GM21717 (cell line): ENCODE results near the gene ANK3.

Source experiments
- ATAC-seq: cut with Tn5 transposase; IDR thresholded peaks from one replicate; pipeline ENCODE4 v1.9.1; 2021; ENCODE audit warnings: mild to moderate bottlenecking, moderate library complexity; ENCODE audit not compliant: unreplicated experiment

ANK3 gene

DNA sequence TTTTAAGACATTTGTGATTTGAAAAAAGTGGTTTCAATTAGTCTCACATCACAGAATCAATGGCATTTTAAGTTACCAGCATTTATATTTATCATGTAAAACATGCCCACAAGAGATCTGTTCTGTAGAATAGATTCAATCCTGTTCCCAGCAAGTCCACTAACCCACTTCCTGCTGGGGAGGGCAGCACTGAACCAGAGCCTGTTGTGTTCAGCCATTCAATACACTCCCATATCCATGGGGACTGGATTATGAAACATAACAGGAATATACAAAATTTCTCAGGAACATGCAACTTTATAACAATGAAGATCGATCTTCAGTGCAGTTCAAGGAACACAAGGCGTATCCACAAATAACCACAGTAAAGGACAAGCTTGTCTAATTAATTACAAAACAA is 24.4 kb upstream of the ANK3 start:
- ATAC-seq, result no peak

DNA sequence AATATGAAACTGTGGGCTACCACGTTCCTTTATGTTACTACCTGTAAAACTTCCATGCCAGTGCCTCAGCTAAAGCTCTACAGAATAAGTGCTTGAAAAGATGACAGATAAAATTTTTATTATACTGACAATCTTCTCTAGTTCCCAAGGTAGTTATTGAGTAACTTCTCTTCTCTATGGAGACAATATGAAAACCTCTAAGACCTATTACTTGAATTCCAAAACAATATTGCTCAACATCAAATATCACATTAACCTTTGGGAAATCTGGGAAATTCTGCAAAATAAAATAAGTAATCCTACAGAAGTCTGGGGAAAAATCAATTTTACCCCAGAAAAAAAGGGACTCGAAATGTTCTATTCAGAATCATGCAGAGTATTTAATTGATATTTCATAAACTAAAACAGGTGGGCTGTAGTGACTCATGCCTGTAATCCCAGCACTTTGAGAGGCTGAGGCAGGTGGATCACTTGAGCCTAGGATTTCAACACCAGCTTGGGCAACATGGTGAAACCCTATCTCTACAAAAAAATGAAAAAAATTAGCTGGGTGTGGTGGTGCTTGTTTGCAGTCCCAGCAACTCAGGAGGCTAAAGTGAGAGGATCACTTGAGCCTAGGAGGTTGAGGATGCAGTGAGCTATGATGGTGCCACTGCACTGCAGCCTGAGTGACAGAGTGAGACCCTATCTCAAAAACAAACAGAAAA is 23.8 kb upstream of the ANK3 start:
- no peak for ATAC-seq

DNA sequence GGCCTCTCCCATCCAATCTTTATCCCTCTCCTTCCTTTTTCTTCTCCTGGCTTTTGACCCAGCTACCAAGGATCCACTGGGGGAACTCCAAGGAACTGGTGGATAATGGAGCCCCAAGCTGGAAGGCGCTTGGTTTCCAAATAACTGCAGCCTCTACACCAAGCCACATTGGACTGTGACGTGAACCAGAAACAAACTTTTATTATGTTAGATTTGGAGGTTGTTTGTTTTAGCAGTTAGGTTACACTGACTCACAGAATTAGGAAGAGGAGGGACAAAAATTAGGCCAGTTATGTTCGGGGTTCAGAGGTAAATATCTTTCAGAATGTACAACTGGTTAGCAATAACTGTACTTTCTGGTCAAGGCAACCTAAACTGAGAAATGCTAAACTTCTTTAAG is 21.3 kb upstream of the ANK3 start:
- no peak for ATAC-seq

DNA sequence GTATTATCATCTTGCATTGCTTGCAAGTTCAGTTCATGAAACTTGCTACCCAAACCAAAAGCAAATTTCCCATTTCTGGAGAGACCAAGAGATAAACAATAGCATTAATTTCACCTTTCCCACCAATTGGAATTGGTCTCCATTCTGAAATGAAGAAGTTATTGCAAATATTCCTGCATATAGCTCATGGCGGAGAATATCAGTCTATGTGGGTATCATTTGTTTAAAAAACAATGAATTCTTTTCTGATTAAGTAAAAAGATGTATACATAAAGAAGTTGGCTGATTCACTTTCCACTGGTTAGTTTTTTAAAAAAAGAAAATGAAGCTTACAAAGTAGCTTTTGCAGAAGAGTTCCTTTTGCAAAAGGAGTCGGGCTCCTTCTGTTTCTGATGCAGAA is 19.5 kb upstream of the ANK3 start:
- no peak for ATAC-seq

GRCh38 chr10:60406182-60406581 is 16.5 kb upstream of the ANK3 start:
- ATAC-seq, result no peak

DNA sequence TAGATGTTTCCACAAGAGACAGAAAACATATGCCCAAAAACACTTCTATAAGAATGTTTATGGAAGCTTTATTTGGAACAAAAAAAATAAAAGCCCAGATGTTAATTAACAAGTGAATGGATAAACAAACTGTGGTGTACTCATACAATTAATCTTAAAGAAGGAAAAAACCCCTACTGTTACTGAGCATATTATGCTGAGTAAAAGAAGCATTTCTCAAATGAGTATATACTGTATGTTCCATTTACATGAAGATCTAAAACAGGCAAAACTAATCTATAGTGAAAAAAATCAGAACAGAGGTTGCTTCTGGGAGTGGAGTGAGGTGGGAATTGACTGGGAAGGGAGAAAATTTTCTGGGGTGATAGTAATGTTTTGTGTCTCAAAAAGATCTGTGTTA is 15.5 kb upstream of the ANK3 start:
- ATAC-seq, result no peak

DNA sequence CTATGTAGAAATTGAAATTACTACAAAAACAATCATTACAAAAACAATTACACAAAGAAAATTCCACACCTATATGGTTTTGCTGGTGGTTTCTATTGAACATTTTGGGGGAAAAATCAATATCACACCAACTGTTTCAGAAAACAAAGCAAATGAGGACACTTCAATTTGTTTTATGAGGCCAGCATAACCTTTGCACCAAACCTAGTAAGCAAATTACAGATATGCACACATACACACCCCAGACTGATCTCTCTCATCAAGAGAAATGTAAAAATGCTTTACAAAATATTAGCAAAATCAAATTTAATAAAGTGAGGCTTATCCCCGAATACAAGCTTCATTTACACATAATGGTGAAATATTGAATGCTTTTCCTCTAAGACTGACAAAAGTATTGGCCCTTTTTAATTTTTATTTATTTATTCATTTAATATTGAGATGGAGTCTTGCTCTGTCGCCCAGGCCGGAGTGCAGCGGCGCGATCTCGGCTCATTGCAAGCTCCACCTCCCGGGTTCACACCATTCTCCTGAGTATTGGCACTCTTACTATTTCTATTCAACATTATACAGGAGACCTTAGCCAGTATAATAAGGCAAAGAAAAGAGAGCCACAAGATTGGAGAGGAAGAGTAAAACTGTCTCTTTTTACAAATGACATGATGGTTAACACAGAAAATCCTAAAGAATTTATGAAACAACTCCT is 13.6 kb upstream of the ANK3 start:
- ATAC-seq, result no peak

DNA sequence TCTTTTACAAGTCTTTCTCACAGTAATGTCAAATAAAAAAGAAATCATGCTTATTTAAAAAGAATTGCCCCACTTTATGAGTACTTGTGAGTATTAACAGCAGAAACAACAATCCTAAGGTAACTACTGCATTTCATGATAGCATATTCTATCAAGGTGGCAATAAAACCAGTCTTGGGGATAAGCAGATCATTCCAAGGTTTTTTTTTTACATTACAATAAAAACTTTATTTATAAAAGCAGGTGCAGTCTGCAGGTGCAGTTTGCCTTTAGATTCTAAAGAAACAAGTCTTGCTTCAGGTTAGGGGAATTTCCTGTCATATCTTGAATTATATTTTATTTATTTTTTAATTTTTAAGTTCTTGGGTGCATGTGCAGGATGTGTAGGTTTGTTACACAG is 10.7 kb upstream of the ANK3 start:
- ATAC-seq, result no peak

- ATAC-seq, result no peak
These were observed 9.7 kb upstream of the ANK3 start for GRCh38 chr10:60399328-60399727.

DNA sequence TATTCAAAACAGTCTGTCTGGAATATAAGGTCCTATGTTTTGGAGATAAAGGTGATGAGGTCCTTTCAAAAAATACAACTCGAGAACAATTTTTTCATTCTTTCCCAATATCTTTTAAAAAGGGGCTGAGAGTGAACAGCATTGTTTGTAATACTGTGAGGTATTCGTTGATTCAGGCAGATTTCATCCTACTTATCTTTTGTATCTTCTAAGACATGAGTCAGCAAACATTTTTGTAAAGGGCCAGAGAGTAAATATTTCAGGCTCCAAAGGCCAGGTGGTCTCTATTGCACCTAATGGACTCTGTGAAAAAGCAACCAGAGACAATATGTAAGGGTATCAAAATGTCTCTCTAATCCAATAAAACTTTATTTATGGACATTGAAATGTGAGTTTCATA is 8.1 kb upstream of the ANK3 start:
- no peak for ATAC-seq

- ATAC-seq, result no peak
These were observed 7.1 kb upstream of the ANK3 start for GRCh38 chr10:60396766-60397165.

DNA sequence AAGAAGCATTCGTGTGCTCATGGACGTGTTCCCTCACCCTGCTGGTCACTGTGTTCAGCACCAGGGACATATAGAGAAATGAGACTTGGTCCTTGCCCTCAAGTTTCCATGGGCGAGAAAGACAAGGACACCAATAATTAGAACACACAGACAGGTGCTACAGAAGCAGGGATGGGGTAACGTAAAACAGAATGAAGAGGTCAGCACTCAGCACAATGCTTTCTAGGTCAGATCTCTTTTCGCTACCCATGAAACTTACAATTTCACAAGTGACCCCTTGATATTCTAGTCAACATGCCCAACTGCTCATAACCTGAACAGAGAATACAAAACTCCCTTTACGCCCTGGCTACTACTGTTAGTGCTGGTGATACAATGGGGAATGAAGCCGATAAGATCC is 6.0 kb upstream of the ANK3 start:
- ATAC-seq, result no peak

DNA sequence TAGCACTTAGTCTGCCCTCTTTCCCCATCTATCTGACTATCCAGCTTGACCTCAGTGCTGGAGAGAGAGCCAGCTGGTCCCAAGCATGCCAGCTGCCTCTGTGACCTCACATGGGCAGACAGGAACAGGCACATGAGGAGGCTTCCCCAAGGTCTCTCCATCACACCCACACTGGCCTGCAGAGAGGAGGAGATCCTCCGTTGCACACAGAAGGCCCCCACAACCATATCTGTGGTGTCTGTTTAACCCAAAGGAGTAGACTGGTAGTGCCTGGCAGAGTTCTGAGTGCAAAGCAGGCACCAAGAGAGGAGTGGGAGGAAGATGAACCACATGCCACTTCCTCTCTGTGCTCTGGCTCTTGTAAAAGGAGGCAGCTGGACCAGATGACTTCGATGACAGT is 4.8 kb upstream of the ANK3 start:
- no peak for ATAC-seq

- ATAC-seq, result no peak
These were observed 550 bp upstream of the ANK3 start for GRCh38 chr10:60390224-60390626.

DNA sequence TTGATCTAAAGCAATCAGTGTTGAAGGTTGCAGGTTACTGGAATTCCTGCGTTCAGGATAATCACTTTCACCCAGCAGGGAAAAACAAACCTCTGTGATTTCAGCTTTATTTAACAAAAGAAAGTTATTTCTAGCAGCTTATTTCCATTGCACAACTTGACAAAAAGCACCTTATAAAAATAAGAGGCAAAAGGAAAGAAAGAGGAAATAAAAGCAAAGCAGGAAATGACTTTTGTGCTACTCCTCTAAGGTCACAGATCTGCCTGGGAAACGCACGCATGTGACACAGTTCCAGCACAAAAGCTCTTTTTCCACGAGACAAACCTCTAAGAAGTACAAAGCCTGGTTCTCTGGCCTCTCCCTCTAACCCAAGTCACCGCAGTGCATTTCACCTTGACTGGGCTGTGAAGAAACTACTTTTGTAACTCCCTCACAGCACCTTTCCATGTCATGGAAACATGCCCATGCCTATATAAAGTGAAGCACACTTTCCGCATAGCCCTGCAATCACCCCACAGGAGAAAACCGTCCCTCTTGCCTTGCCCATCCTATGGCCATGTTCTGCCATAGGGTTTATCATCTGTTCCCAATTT is 870 bp downstream of the ANK3 start:
- ATAC-seq, result no peak

DNA sequence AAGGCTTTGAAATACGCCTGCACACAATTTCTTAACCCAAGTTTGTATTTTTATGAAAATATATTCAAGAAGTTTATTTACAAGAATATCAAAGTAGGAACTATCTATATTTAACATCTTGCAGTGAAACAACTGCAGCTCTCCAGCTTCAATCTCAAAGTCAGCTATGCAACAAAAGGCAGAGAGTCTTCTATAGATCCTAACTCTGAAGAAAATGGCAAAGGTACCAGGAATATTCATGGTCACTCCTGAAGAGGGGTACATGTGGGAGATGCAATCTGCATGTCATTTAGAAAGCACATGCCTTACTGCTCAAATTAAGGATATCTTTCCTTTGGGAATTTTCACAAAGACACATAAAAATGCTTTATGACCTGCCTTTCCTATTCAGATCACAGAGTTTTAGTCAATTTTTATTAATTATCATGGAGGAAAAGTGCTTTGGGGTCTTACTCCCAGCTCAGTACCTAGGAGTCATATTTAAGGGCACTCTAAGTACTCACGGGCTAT is 1.5 kb downstream of the ANK3 start:
- ATAC-seq, result no peak

GRCh38 chr10:60387531-60387930 is 2.1 kb downstream of the ANK3 start:
- ATAC-seq, result no peak

GRCh38 chr10:60385399-60385738 is 4.3 kb downstream of the ANK3 start:
- ATAC-seq, result no peak

- no peak for ATAC-seq
These were observed 4.8 kb downstream of the ANK3 start for GRCh38 chr10:60384708-60385398.

DNA sequence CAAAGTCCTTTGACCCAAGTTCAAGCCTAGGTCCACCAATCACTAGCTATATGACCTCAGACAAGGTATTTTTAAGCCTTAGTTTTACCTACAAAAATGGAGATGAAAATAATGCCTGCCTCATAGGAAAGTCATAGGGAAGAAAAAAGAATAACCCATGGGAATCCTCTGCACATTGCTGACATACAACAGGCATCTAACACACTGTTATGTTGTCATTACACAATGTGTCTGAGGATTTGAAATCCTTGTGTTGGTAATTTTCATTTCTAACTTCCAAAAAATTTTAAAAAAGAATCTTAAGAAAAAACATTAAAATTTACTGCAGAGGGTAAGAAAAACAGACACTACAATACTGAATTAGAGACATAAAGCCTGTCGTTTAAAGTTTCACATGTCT is 5.7 kb downstream of the ANK3 start:
- no peak for ATAC-seq

GRCh38 chr10:60382946-60383681 is 6.6 kb downstream of the ANK3 start:
- no peak for ATAC-seq
